ENCODE results near the gene TSPYL6. TPM values are rescaled to one million over a fixed set of nuclear protein-coding genes. Genes with fewer than 3 reads are reported as not detected.
A peak's percentile ranks its signal among the peaks of the same experiment; 100 is the strongest.

The TSPYL6 gene
- total RNA-seq, 1 donor from 2014 or later = not detected

- H3K9ac ChIP-seq (ENCODE audit: low read length) = peak overlapping the region; percentile 48
- peak overlapping the region; percentile 82 for H3K27ac ChIP-seq (ENCODE audit: low read depth, low read length)
- Mint-ChIP-seq H3K9me3 (ENCODE audit: unreplicated experiment) (no peaks in the 10 kb centered on the region), H3K4me3 (ENCODE audit: unreplicated experiment) (no peak overlapping the region), H3K36me3 (ENCODE audit: low read depth, unreplicated experiment) (no peaks in the 10 kb centered on the region), H3K4me1 (ENCODE audit: low read depth, unreplicated experiment) (peaks cover 21% of the 10 kb centered on the region), H3K27ac (ENCODE audit: unreplicated experiment) (peak overlapping the region; percentile 87), H3K27me3 (ENCODE audit: low read depth, unreplicated experiment) (no peaks in the 10 kb centered on the region)
- no peaks in the 10 kb centered on the region for H4K20me1 ChIP-seq (ENCODE audit: insufficient read depth, low read length)
- no peaks in the 10 kb centered on the region for H3K36me3 ChIP-seq (ENCODE audit: insufficient read depth, low read length)
- no peaks in the 10 kb centered on the region for H3K9me3 ChIP-seq (ENCODE audit: insufficient read depth, low read depth, low read length)
- H3K79me2 ChIP-seq (ENCODE audit: insufficient read depth, low read length) = no peaks in the 10 kb centered on the region
- H3K4me2 ChIP-seq (ENCODE audit: low read length) = peak overlapping the region; percentile 67
- H3K27me3 ChIP-seq (ENCODE audit: insufficient read depth, low read length) = no peaks in the 10 kb centered on the region
- peak; percentile 93 for FAIRE-seq
- H3K4me1 ChIP-seq (ENCODE audit: insufficient read depth, low read length) = peaks cover 20% of the 10 kb centered on the region
- H2AFZ ChIP-seq (ENCODE audit: low read depth, low read length) = peak overlapping the region; percentile 31
- peak; percentile 93 for DNase-seq (ENCODE audit: low read depth)
- H3K4me3 ChIP-seq (ENCODE audit: insufficient read depth, low read depth, low read length) = peak overlapping the region; percentile 19
- no peak for TF ChIP-seq EZH2 (IDR thresholded peaks at IDR 0.05; ENCODE audit: insufficient read depth, low read length)
- TF ChIP-seq CTCF (IDR thresholded peaks at IDR 0.05; ENCODE audit: insufficient read depth, low read depth, low read length) = no peak
Observed at GRCh38 chr2:54239427-54239826, 16.6 kb downstream of the TSPYL6 start.

GRCh38 chr2:54237428-54237827 is 18.6 kb downstream of the TSPYL6 start:
- H3K4me3 Mint-ChIP-seq (ENCODE audit: unreplicated experiment) = no peak overlapping the region

More at GRCh38 chr2:54237428-54237827, 18.6 kb downstream of the TSPYL6 start:
- no peak overlapping the region for H3K27ac ChIP-seq (ENCODE audit: low read depth, low read length)
- Mint-ChIP-seq H3K27me3 (ENCODE audit: low read depth, unreplicated experiment) (no peaks in the 10 kb centered on the region), H3K36me3 (ENCODE audit: low read depth, unreplicated experiment) (no peaks in the 10 kb centered on the region), H3K4me1 (ENCODE audit: low read depth, unreplicated experiment) (peaks cover 21% of the 10 kb centered on the region), H3K9me3 (ENCODE audit: unreplicated experiment) (no peaks in the 10 kb centered on the region), H3K27ac (ENCODE audit: unreplicated experiment) (no peak overlapping the region)
- H3K4me2 ChIP-seq (ENCODE audit: low read length) = no peak overlapping the region
- FAIRE-seq (no peak), DNase-seq (ENCODE audit: low read depth) (no peak)
- H3K9me3 ChIP-seq (ENCODE audit: insufficient read depth, low read depth, low read length) = no peaks in the 10 kb centered on the region
- H3K9ac ChIP-seq (ENCODE audit: low read length) = no peak overlapping the region
- peaks cover 20% of the 10 kb centered on the region for H3K4me1 ChIP-seq (ENCODE audit: insufficient read depth, low read length)
- TF ChIP-seq EZH2 (IDR thresholded peaks at IDR 0.05; ENCODE audit: insufficient read depth, low read length) (no peak), CTCF (IDR thresholded peaks at IDR 0.05; ENCODE audit: insufficient read depth, low read depth, low read length) (no peak)
- no peaks in the 10 kb centered on the region for H3K79me2 ChIP-seq (ENCODE audit: insufficient read depth, low read length)
- H3K36me3 ChIP-seq (ENCODE audit: insufficient read depth, low read length) = no peaks in the 10 kb centered on the region
- H3K27me3 ChIP-seq (ENCODE audit: insufficient read depth, low read length) = no peaks in the 10 kb centered on the region
- H3K4me3 ChIP-seq (ENCODE audit: insufficient read depth, low read depth, low read length) = no peak overlapping the region
- no peak overlapping the region for H2AFZ ChIP-seq (ENCODE audit: low read depth, low read length)
- no peaks in the 10 kb centered on the region for H4K20me1 ChIP-seq (ENCODE audit: insufficient read depth, low read length)
